T47D (cell line): ENCODE results near the gene MSRB3.

ENCODE experiments used
- DNase-seq, 2 experiments: peaks; one replicate each; pipeline versions ENCODE4 v3.0.0 to v3.0.0-alpha.2; 2011 to 2012; ENCODE audit warnings: low read depth in 1 of 2, low spot score in 1 of 2
- JUND ChIP-seq: IDR thresholded peaks from 2 replicates; pipeline ENCODE4 v1.6.1; 2012; ENCODE audit warnings: low read depth
- in situ Hi-C: cut with HindIII; loops from 2 replicates; pipeline ENCODE4 v1.10.0; 2016; ENCODE audit warnings: low sequenced_read_pairs, low pct_unique_long_range_greater_than_20kb

Gene MSRB3

GRCh38 chr12:65403188-65403587 lies 124.7 kb downstream of the MSRB3 start:
- DNase-seq: no peak
- in situ Hi-C loops: no loop called here
- no peak for TF ChIP-seq JUND

- no peak for DNase-seq
Measured at GRCh38 chr12:65407388-65408149, 129.1 kb downstream of the MSRB3 start.

GRCh38 chr12:65408441-65408840 lies 130.0 kb downstream of the MSRB3 start:
- in situ Hi-C loops: no loop called here
- no peak for TF ChIP-seq JUND
- no peak for DNase-seq

More at GRCh38 chr12:65407388-65408149, 129.1 kb downstream of the MSRB3 start:
- TF ChIP-seq JUND: no peak
- in situ Hi-C loops: no loop called here

GRCh38 chr12:65409726-65410125 lies 131.2 kb downstream of the MSRB3 start:
- DNase-seq: no peak
- in situ Hi-C loops: no loop called here
- TF ChIP-seq JUND: no peak

GRCh38 chr12:65411171-65411570 lies 132.7 kb downstream of the MSRB3 start:
- DNase-seq: no peak
- in situ Hi-C loops: no loop called here
- no peak for TF ChIP-seq JUND

- in situ Hi-C loops: no loop called here
- no peak for DNase-seq
- TF ChIP-seq JUND: no peak
Measured at GRCh38 chr12:65414526-65414925, 136.0 kb downstream of the MSRB3 start.

- in situ Hi-C loops: no loop called here
- TF ChIP-seq JUND: no peak
- DNase-seq: no peak
Measured at GRCh38 chr12:65415826-65416225, 137.3 kb downstream of the MSRB3 start.

GRCh38 chr12:65419284-65420072 lies 141.0 kb downstream of the MSRB3 start:
- no peak for DNase-seq
- in situ Hi-C loops: no loop called here
- TF ChIP-seq JUND: no peak

- in situ Hi-C loops: no loop called here
- TF ChIP-seq JUND: no peak
- no peak for DNase-seq
Measured at GRCh38 chr12:65420941-65421340, 142.5 kb downstream of the MSRB3 start.

- in situ Hi-C loops: no loop called here
- TF ChIP-seq JUND: no peak
- DNase-seq: no peak
Measured at GRCh38 chr12:65427646-65428045, 149.2 kb downstream of the MSRB3 start.

- DNase-seq: no peak
- no peak for TF ChIP-seq JUND
- in situ Hi-C loops: no loop called here
Measured at GRCh38 chr12:65430006-65430405, 151.5 kb downstream of the MSRB3 start.

- no peak for TF ChIP-seq JUND
- no peak for DNase-seq
- in situ Hi-C loops: no loop called here
Measured at GRCh38 chr12:65430571-65431306, 152.3 kb downstream of the MSRB3 start.

GRCh38 chr12:65432114-65432513 lies 153.6 kb downstream of the MSRB3 start:
- DNase-seq: no peak
- no peak for TF ChIP-seq JUND
- in situ Hi-C loops: no loop called here
